Activated T-cell treated with anti-CD3 and anti-CD28 coated beads, Interleukin-2, amount 50 U/mL, for 24 hours (primary cell): ENCODE data around the gene USP21.
A peak's percentile ranks its signal among the peaks of the same experiment; 100 is the strongest.

Experiments used
- DNase-seq: peaks from one replicate; pipeline ENCODE4 v3.0.0-alpha.2; 2020
- H3K27ac Mint-ChIP-seq: 2 replicates; pipeline ENCODE4 v1.8.0; 2020; ENCODE audit warnings: mild to moderate bottlenecking, mixed read lengths
- H3K27me3 Mint-ChIP-seq: 2 replicates; pipeline ENCODE4 v1.8.0; 2020; ENCODE audit warnings: mixed read lengths
- H3K36me3 Mint-ChIP-seq: 2 replicates; pipeline ENCODE4 v1.8.0; 2020; ENCODE audit warnings: low read depth, mixed read lengths
- H3K4me1 Mint-ChIP-seq: 2 replicates; pipeline ENCODE4 v1.8.0; 2020; ENCODE audit warnings: low read depth, mixed read lengths
- H3K4me3 Mint-ChIP-seq: 2 replicates; pipeline ENCODE4 v1.8.0; 2020; ENCODE audit warnings: mild to moderate bottlenecking, moderate library complexity, mixed read lengths
- H3K9me3 Mint-ChIP-seq: 2 replicates; pipeline ENCODE4 v1.8.0; 2020; ENCODE audit warnings: mixed read lengths

Gene USP21

GRCh38 chr1:161158316-161159010 lies 837 bp upstream of the USP21 start:
- peak overlapping the region; percentile 93 for H3K27ac Mint-ChIP-seq

GRCh38 chr1:161159913-161160243 lies 578 bp downstream of the USP21 start:
- no peaks in the 10 kb centered on the region for H3K9me3 Mint-ChIP-seq
- H3K27ac Mint-ChIP-seq: peak overlapping the region; percentile 93
- H3K4me1 Mint-ChIP-seq: peaks cover 68% of the 10 kb centered on the region
- H3K36me3 Mint-ChIP-seq: peaks cover 85% of the 10 kb centered on the region
- H3K27me3 Mint-ChIP-seq: no peaks in the 10 kb centered on the region
- H3K4me3 Mint-ChIP-seq: peak overlapping the region; percentile 85
- DNase-seq: no peak

More at GRCh38 chr1:161158316-161159010, 837 bp upstream of the USP21 start:
- Mint-ChIP-seq H3K36me3 (peaks cover 83% of the 10 kb centered on the region), H3K27me3 (no peaks in the 10 kb centered on the region), H3K9me3 (no peaks in the 10 kb centered on the region), H3K4me3 (peak overlapping the region; percentile 85), H3K4me1 (peaks cover 64% of the 10 kb centered on the region)
- no peak for DNase-seq

- no peaks in the 10 kb centered on the region for H3K9me3 Mint-ChIP-seq
Measured at GRCh38 chr1:161160671-161161145, 1.4 kb downstream of the USP21 start.

GRCh38 chr1:161161652-161162051 lies 2.4 kb downstream of the USP21 start:
- Mint-ChIP-seq H3K9me3 (no peaks in the 10 kb centered on the region), H3K4me3 (no peak overlapping the region), H3K27me3 (no peaks in the 10 kb centered on the region), H3K27ac (peak overlapping the region; percentile 85), H3K4me1 (peaks cover 68% of the 10 kb centered on the region), H3K36me3 (peaks cover 85% of the 10 kb centered on the region)
- DNase-seq: no peak

More at GRCh38 chr1:161160671-161161145, 1.4 kb downstream of the USP21 start:
- H3K36me3 Mint-ChIP-seq: peaks cover 83% of the 10 kb centered on the region
- peak overlapping the region; percentile 85 for H3K27ac Mint-ChIP-seq
- H3K4me1 Mint-ChIP-seq: peaks cover 67% of the 10 kb centered on the region
- H3K27me3 Mint-ChIP-seq: no peaks in the 10 kb centered on the region
- DNase-seq: no peak
- peak overlapping the region; percentile 85 for H3K4me3 Mint-ChIP-seq

- H3K4me1 Mint-ChIP-seq: peaks cover 70% of the 10 kb centered on the region
- no peaks in the 10 kb centered on the region for H3K27me3 Mint-ChIP-seq
- no peaks in the 10 kb centered on the region for H3K9me3 Mint-ChIP-seq
- no peak overlapping the region for H3K4me3 Mint-ChIP-seq
- H3K36me3 Mint-ChIP-seq: peaks cover 85% of the 10 kb centered on the region
- no peak for DNase-seq
- H3K27ac Mint-ChIP-seq: peak overlapping the region; percentile 85
Measured at GRCh38 chr1:161162052-161162451, 2.8 kb downstream of the USP21 start.

GRCh38 chr1:161162806-161163205 lies 3.5 kb downstream of the USP21 start:
- H3K9me3 Mint-ChIP-seq: no peaks in the 10 kb centered on the region
- H3K4me1 Mint-ChIP-seq: peaks cover 76% of the 10 kb centered on the region
- DNase-seq: no peak
- no peak overlapping the region for H3K4me3 Mint-ChIP-seq
- H3K27ac Mint-ChIP-seq: peak overlapping the region; percentile 85
- H3K36me3 Mint-ChIP-seq: peaks cover 79% of the 10 kb centered on the region
- H3K27me3 Mint-ChIP-seq: no peaks in the 10 kb centered on the region

- Mint-ChIP-seq H3K27me3 (no peaks in the 10 kb centered on the region), H3K4me3 (no peak overlapping the region), H3K27ac (peak overlapping the region; percentile 87), H3K36me3 (peaks cover 77% of the 10 kb centered on the region), H3K9me3 (no peaks in the 10 kb centered on the region), H3K4me1 (peaks cover 74% of the 10 kb centered on the region)
- DNase-seq: no peak
Measured at GRCh38 chr1:161163793-161164192, 4.5 kb downstream of the USP21 start.

- Mint-ChIP-seq H3K27me3 (no peaks in the 10 kb centered on the region), H3K4me1 (peaks cover 70% of the 10 kb centered on the region), H3K4me3 (peak overlapping the region; percentile 88), H3K27ac (peak overlapping the region; percentile 97), H3K36me3 (peaks cover 79% of the 10 kb centered on the region), H3K9me3 (no peaks in the 10 kb centered on the region)
- DNase-seq: no peak
Measured at GRCh38 chr1:161164901-161165610, 5.8 kb downstream of the USP21 start.

- H3K4me1 Mint-ChIP-seq: peaks cover 60% of the 10 kb centered on the region
- peaks cover 80% of the 10 kb centered on the region for H3K36me3 Mint-ChIP-seq
- peak within 1 kb of the TSS; percentile 97 for H3K27ac Mint-ChIP-seq
Measured at GRCh38 chr1:161165742-161166668, 6.7 kb downstream of the USP21 start, which contains the start of gene PPOX. PPOX (plus strand) TSS chr1:161166426; CDS start chr1:161166848, 422 bp downstream.

GRCh38 chr1:161166669-161167548 lies 7.6 kb downstream of the USP21 start:
- DNase-seq: no peak
- Mint-ChIP-seq H3K9me3 (no peaks in the 10 kb centered on the region), H3K4me1 (peaks cover 51% of the 10 kb centered on the region), H3K27me3 (no peaks in the 10 kb centered on the region), H3K4me3 (peak overlapping the region; percentile 88), H3K36me3 (peaks cover 80% of the 10 kb centered on the region), H3K27ac (peak overlapping the region; percentile 97)

More at GRCh38 chr1:161165742-161166668, 6.7 kb downstream of the USP21 start, which contains the start of gene PPOX:
- H3K9me3 Mint-ChIP-seq: no peaks in the 10 kb centered on the region
- no peaks in the 10 kb centered on the region for H3K27me3 Mint-ChIP-seq
- H3K4me3 Mint-ChIP-seq: peak within 1 kb of the TSS; percentile 88
- peak; percentile 90 for DNase-seq

- Mint-ChIP-seq H3K36me3 (peaks cover 80% of the 10 kb centered on the region), H3K27me3 (no peaks in the 10 kb centered on the region), H3K27ac (peak overlapping the region; percentile 57), H3K9me3 (no peaks in the 10 kb centered on the region), H3K4me3 (peak overlapping the region; percentile 12), H3K4me1 (peaks cover 49% of the 10 kb centered on the region)
- no peak for DNase-seq
Measured at GRCh38 chr1:161168906-161169305, 9.6 kb downstream of the USP21 start.

GRCh38 chr1:161171191-161171590 lies 11.9 kb downstream of the USP21 start:
- Mint-ChIP-seq H3K27me3 (no peaks in the 10 kb centered on the region), H3K4me3 (no peak overlapping the region), H3K36me3 (peaks cover 88% of the 10 kb centered on the region), H3K4me1 (peaks cover 52% of the 10 kb centered on the region), H3K27ac (peak overlapping the region; percentile 79), H3K9me3 (no peaks in the 10 kb centered on the region)
- DNase-seq: no peak

- no peak for DNase-seq
- Mint-ChIP-seq H3K36me3 (peaks cover 89% of the 10 kb centered on the region), H3K4me1 (peaks cover 57% of the 10 kb centered on the region), H3K27me3 (no peaks in the 10 kb centered on the region), H3K27ac (peak overlapping the region; percentile 82), H3K9me3 (no peaks in the 10 kb centered on the region), H3K4me3 (no peak overlapping the region)
Measured at GRCh38 chr1:161171696-161172095, 12.4 kb downstream of the USP21 start.
